Stimulated activated CD4-positive, alpha-beta T cell treated with anti-CD3 and anti-CD28 coated beads, Interleukin-12 subunit alpha, Interleukin-12 subunit beta, amount 100 ng/mL, for 4 hours (primary cell): ENCODE data around the gene DGKD.

ENCODE experiments used
- DNase-seq: peaks from one replicate; pipeline ENCODE4 v3.0.0-alpha.2; 2020

DGKD gene

DNA sequence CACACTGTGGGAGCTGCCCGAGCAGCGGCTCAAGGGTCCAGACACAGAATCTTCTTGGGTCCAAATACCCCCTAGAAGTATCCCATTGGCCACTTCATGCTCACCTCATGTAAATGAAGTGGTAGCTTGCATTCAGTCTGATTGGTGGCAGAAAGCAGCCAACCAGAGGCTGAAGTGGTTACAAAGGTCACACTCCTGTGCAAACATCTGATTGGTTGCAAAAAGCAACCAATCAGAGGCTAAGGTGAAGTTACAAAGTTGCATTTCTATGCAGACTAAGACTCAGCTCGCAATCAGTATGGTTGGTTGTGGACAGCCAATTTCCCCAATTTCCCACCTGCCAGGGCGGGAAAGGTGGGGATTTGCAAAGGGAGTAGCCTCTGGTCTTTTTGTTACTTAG lies 94.3 kb downstream of the DGKD start:
- DNase-seq, result no peak

DNA sequence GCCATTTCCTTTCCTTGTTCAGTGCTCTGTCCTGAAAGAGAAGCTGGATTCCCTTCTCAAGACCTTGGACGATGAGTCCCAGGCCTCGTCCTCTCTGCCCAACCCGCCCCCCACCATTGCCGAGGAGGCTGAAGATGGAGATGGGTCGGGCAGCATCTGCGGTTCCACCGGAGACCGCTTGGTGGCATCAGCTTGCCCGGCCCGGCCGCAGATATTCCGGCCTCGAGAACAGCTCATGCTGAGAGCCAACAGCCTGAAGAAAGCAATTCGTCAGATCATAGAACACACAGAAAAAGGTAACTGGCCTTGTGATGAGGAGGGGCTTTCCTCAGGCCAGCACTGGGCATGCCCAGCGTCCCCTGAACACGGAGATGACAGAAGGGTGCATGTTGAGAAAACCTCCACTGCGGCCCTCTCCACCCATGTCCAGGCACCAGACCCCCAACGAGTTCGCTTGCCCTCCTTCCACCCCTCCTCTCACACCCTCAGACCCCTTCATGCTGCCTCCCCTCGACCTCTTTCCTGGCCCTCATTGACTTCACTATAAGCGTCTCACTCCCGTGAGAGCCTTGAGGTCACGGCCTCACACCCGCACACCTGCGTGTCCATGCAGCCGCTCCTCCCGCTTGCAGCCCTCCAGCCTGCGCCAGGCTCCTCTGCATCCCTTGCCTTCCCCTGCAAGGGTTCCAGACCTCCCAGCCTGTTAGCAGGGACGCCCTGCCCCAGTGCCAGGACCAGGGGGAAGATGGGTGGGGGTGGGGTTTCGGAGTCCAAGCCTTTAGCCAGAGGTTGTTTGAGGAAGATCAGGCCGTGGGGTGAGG lies 95.0 kb downstream of the DGKD start:
- DNase-seq, result no peak

- DNase-seq, result no peak
These were observed 95.9 kb downstream of the DGKD start for GRCh38 chr2:233449921-233450863.

DNA sequence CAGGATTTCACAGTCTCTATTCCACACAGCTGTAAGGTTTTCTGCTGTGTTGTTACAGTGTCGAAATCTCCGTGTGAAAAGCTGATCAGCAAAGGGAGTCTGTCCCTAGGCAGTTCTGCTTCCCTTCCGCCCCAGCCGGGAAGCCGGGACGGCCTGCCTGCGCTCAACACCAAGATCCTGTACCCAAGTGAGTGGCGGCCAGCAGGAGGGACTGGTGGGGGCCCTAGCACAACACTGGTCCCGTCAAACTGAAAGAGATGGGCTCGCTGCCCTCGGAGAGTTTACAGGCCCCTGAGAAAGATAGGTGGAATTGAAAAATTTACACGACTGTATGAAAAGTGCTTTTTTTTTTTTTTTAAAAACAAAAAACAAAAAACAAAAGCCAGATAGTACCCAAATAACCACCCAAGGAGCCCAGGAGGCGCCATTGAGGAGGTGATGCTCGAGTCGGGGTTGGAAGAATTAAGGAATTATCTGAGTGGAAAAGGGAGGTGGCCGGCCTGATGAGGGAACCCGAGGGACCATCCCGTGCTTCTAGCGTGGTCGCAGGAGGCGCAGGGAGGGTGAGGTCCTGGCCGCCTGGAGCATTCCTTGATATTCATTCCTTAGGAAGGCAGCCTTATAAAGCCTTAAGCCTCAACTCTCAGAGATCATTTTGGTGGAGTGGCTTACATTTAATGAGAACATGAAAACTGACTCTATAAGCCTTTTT lies 96.7 kb downstream of the DGKD start:
- no peak for DNase-seq

DNA sequence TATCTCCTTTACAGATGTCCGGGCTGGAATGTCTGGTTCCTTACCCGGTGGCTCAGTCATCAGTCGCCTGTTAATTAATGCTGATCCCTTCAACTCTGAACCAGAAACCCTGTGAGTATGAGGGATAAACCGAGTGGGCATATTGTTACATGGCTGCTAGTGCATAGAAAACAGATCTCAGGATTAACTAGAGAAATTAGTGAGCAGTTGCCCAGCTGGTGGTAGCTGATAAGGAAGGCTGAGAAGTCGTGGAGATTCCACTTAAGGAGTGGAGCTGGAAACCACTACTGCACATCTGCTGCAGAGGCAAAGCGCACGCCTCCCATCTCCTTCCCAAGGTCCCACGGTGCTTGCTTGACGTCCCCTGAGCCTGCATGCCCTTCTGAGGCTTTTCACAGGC lies 97.7 kb downstream of the DGKD start:
- no peak for DNase-seq

GRCh38 chr2:233453111-233453915 lies 99.0 kb downstream of the DGKD start:
- no peak for DNase-seq

- DNase-seq, result no peak
These were observed 99.6 kb downstream of the DGKD start for GRCh38 chr2:233453916-233454315.

DNA sequence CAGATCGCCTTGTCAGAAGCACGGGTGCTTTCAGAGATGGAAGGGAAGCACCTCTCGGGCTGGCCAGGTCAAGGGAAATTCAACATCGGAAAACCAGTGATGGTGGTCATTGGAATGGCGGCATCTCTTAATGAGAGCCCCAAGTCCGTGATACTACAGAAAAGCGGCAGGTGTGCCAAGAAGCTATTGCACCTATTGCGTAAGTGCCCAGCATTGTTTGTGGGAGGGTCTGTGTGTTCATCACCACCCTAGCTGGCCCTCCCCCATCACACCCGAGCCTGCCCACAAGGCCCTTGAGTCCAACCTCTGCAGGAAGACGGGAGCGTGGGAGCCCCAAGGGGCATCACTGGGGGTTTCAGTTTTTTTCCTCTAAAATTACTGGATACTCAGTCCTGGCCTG lies 100.7 kb downstream of the DGKD start:
- no peak for DNase-seq

GRCh38 chr2:233455491-233455890 lies 101.2 kb downstream of the DGKD start:
- no peak for DNase-seq

- DNase-seq, result no peak
These were observed 101.8 kb downstream of the DGKD start for GRCh38 chr2:233456111-233456510.

- DNase-seq, result no peak
These were observed 102.6 kb downstream of the DGKD start for GRCh38 chr2:233456934-233457333.

DNA sequence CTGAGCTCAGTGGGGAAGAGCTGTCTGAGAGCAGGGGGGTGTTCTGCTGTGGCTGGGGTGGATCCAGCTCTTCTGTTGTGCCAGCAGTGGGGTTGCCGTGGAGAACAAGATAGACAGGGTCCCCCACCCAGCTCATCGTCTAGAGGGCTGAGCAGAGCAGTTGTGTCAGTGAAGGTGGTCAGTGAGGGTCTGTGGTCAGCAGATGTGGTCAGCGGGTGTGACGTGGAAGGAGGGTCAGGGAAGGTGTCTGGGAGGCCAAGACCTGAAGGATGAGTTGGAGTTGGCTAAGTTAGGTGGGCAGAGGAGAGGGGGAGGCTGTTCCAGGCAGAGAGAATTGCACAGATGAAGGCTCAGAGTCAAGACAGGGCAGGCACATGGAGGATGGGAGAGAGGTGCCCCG lies 103.1 kb downstream of the DGKD start:
- DNase-seq, result no peak

GRCh38 chr2:233458031-233458610 lies 103.8 kb downstream of the DGKD start:
- no peak for DNase-seq

GRCh38 chr2:233458826-233459225 lies 104.5 kb downstream of the DGKD start:
- DNase-seq, result no peak

DNA sequence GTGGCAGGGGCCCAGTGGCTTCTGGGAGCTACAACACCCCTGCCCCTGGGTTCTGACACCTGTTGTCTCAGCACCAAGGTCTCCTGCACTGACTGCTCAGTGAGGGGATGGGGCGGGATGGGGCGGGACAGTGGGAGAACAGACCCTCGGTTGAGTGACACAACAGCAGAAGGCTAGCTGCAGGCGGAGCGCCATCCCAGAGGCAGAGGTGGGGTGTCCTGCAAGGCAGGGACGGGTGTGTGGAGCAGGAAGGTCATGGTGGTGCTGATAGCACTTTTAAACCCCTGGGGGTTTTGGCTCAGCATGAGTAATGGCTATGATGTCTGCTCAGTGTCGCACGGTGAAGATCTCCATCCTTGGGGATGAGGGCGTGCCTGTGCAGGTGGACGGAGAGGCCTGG lies 105.1 kb downstream of the DGKD start:
- no peak for DNase-seq

- DNase-seq, result no peak
These were observed 106.6 kb downstream of the DGKD start for GRCh38 chr2:233460726-233461441.

DNA sequence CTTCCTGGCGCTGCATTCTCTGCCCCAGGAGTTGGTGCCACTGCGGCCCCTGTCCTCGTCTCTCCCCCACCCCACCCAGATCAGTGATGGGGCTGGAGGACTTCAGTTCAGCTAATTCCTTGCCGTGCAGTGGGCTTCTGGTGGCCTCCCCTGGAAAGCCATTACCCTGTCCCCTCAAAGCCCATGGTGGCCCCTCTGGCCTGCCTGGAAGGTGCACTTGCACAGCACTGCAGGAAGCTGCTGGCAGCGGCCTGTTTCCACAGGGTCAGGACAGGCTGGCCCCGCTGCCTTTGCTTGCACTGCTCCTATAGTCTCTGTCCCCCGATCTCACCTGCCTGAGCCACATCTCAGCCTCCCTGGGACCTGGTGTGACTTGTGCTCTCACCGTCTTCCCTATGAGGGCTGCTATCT lies 107.2 kb downstream of the DGKD start:
- DNase-seq, result no peak

DNA sequence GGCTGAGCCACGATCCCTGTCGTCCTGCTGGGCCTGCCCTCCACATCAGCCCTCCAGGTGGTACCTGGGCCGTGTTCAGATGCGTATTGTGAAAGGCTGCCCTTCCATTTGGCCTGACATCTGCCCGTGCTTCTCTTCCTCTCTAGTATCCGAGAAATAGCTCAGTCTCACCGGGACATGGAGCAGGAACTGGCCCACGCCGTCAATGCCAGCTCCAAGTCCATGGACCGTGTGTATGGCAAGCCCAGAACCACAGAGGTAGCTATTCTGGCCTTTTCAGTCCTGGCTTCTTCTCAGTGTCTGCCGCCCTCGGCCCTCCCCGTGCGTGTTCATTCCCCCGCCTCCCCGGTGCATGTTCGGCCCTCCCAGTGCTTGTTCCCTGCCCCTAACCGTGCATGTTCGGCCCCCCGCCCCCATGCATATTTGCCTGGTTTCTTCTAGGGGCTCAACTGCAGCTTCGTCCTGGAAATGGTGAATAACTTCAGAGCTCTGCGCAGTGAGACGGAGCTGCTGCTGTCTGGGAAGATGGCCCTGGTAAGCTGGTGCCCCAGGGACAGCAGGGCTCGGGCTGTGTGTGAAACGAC lies 108.0 kb downstream of the DGKD start:
- no peak for DNase-seq

GRCh38 chr2:233462826-233463470 lies 108.7 kb downstream of the DGKD start:
- no peak for DNase-seq

- DNase-seq, result no peak
These were observed 109.3 kb downstream of the DGKD start for GRCh38 chr2:233463586-233463985.
